ENCODE results near the gene BOC.

DNA sequence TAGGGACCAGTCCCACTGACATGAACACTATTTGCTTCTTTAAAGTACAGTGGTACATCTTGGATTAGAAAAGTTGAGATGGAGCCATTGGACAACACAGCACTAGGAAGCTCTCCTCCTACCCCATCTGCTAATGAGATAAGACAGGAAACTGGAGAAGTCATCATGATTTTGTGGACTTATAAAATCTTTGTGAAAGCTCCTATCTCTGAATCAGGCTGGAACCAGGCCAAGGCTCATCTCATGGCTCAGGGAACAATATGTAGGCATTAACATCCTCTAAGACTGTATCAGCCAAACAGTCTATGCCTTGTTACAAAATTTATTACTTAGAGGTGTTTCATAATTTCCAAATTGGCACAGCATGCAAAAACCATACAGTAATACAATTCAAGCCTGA, 84.1 kb downstream of the BOC start:
- TF ChIP-seq POLR2A (IDR thresholded peaks at IDR 0.05): no peak
- TF ChIP-seq, protein P1, sequence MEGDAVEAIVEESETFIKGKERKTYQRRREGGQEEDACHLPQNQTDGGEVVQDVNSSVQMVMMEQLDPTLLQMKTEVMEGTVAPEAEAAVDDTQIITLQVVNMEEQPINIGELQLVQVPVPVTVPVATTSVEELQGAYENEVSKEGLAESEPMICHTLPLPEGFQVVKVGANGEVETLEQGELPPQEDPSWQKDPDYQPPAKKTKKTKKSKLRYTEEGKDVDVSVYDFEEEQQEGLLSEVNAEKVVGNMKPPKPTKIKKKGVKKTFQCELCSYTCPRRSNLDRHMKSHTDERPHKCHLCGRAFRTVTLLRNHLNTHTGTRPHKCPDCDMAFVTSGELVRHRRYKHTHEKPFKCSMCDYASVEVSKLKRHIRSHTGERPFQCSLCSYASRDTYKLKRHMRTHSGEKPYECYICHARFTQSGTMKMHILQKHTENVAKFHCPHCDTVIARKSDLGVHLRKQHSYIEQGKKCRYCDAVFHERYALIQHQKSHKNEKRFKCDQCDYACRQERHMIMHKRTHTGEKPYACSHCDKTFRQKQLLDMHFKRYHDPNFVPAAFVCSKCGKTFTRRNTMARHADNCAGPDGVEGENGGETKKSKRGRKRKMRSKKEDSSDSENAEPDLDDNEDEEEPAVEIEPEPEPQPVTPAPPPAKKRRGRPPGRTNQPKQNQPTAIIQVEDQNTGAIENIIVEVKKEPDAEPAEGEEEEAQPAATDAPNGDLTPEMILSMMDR (IDR thresholded peaks at IDR 0.05 in 4 of 5, conservative IDR thresholded peaks at IDR 0.05 in 1 of 5): no peak
